ENCODE data around the gene MAEA.

The MAEA gene

DNA sequence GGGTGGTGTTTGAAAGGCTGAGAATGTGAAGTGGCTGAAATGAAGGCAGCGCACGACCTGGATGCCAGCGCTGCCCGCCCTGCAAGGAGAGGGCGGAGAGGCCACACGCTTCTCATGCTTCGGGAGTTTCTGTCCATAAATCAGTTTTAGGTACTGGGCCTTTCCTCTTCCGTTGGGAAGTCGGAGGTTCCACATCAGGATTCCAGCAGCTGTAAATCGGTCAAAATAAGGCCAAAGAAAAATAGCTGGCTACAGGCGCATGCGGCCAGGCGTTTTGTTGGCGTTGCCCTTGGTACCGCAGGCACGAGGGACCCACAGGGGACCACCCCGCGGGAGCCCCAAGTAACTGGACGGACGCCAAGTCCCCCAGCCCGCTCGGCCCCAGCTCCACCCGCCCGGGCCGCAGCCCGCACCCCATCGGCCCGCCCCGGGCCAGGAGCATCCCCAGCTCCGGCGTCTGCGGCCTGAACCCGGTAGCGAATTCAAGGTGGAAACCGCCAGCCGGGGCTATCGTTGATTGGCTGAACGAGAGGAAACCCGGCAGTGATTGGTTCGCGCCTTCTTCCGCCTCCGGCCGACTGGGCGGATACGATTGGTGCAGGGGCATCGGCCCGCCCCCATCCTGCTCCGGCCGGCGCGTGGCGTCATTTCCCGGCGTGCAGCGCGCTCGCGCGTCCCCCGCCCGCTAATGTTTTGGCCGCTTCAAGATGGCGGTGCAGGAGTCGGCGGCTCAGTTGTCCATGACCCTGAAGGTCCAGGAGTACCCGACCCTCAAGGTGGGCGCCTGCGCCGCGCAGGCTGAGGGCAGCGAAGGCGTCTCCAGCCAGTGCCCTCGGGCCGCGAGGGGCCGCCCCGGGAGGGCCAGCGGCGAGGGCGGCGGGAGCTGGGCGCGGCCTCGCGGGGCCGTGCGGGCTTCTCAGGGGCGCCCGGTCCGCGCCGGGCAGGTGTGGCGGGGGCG, at the start of gene MAEA:
MAEA (plus strand) TSS at position 685 of the 958 bp plus-strand sequence; CDS start at position 708, 23 bp downstream.
- ATAC-seq, result peak; percentile 97 to 98

DNA sequence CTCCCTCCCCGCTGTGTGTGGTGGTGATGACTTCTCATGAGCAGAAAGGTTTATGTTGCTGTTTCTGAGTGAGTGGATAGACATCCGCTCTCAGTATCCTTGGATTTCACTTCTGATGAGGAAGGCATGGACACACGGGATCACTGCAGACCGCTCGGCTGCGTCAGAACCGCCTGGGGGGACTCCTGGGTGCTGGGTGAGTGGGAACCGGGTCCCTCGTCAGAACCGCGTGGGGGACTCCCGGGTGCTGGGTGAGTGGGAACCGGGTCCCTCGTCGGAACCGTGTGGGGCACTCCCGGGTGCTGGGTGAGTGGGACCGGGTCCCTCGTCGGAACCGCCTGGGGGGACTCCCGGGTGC, 49.8 kb upstream of the MAEA start:
- no peak for ATAC-seq

GRCh38 chr4:1240721-1241465, 48.8 kb upstream of the MAEA start:
- ATAC-seq, result no peak

DNA sequence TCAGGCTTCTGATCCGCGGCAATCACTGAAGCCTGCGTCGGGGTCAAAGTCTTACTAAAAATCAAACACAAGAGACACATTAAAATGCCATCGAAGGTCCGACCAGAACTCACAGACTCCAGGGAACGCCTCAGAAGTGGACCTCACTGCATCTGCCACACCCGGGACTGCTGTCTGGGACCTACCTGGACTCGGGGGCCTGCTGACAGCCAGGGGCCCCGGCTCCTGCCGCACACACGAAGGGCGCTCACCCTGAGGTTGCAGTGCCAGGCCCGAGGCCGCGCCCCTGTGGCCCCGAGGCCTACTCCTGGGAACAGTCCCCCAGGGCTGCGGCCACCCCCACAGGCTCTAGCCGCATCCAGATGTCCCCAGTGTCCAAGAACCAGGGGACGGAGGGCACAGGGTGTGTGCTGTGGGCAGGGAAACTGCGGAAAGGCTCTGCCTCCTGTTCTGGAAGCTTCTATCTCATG, 48.2 kb upstream of the MAEA start:
- no peak for ATAC-seq

GRCh38 chr4:1241936-1242505, 47.7 kb upstream of the MAEA start:
- no peak for ATAC-seq

GRCh38 chr4:1242506-1243450, 46.9 kb upstream of the MAEA start:
- ATAC-seq, result no peak

GRCh38 chr4:1243451-1244080, 46.1 kb upstream of the MAEA start:
- ATAC-seq, result no peak

- ATAC-seq, result no peak
Observed at GRCh38 chr4:1244081-1244977, 45.4 kb upstream of the MAEA start.

GRCh38 chr4:1244978-1245471, 44.7 kb upstream of the MAEA start:
- no peak for ATAC-seq

DNA sequence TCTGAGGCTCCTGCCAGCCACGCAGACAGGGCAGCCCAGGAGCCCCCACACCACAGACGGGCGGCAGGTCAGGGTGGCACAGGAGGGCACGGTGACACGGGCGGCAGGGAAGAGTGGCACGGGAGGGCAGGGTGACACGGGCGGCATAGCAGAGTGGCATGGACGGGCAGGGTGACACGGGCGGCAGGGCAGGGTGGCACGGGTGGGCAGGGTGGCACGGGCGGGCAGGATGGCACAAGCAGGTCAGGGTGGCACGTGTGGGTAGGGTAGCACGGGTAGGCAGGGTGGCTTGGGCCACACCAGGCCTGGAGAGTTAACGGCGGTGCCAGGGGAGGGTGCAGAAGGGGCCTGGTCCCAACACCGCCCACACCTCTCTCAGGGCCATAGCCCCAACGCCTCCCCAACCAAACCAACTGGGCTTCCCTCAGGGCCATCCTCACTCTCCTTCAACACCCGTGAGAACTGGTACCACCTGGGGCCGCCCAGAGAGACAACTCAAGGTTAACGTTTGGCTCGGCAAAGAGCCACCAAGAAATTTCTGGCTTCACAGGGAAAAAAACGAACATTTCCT, 44.1 kb upstream of the MAEA start:
- no peak for ATAC-seq

DNA sequence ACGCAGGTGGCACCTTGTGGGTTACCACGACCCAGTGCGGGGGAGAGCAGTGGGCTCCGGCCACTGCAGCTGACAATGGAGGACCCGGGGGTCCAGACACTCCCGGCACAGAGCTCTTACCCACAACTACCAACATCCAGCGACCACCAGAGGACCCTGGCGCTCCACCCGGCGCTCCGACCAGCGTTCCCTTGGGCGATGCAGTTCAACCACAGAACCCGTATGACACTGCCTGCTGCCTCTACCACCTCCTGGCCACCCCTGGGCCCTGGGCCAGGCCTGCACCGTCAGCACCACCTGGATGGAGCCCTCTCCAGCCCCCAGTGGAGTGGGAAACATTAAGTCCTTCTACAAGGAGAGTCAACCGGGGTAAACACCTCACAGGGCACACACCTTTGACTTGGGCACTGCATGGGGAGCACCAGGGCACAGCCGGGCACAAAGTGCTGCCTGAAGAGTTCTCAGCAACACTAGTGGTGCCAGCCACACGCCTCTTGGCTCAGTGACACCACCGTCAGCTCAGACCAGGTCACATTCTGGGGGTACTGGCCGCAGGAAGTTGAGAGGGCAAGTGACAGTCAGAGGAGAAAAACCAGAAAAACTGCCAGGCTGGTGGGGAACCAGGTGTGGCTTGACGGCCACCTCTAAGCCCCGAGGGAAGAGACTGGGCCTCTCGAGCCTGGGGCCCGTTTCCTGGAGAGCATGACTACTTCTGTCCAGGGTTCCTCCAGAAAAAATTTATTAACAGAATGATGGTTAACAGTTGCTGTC, 43.4 kb upstream of the MAEA start:
- ATAC-seq, result no peak

- ATAC-seq, result no peak
Observed at GRCh38 chr4:1246901-1247863, 42.5 kb upstream of the MAEA start.

- ATAC-seq, result peak; percentile 25 to 31
Observed at GRCh38 chr4:1247864-1248244, 41.8 kb upstream of the MAEA start.

- peak; percentile 44 to 48 for ATAC-seq
Observed at GRCh38 chr4:1248245-1249147, 41.2 kb upstream of the MAEA start, which contains the start of gene CTBP1. Gene CTBP1 (minus strand): TSS chr4:1249130. CDS start chr4:1241331, 7,799 bp downstream.

DNA sequence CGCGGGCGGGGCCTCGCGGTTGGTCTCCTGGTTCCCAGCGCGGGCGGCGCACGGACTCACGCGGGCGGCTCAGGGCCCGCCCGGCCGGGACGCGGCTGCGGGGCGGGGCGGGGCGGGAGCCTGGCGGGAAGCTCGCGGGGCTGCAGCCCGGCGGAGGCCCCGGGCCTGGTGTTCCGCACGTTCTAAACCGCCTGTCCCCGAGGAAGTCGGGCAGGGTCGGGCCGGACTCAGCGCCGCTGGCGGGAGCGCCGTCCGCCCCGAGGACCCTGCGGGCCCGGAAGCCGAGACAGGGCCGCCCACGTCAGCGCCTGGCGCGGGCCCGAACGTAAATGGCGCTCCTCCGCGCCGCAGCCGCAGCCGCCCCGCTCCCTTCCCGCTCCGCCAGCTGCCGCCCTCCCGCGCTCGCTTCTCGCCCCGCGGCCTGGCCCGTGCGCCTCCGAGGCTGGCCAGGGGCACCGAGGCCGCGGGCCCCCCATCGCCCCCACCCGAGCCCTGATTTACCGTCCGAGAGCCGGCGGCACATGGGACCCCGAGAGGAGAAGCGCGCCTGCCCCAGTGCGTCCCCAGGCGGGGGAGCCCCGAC, 40.5 kb upstream of the MAEA start:
- peak; percentile 61 to 69 for ATAC-seq

All from activated CD4-positive, CD25-positive, alpha-beta regulatory T cell treated with anti-CD3 and anti-CD28 coated beads, Interleukin-2, amount 50 U/mL, for 24 hours (primary cell).